SU-DHL-6 (cell line): Measurements from ENCODE around the gene RPH3AL.
A peak's percentile ranks its signal among the peaks of the same experiment; 100 is the strongest.

Source experiments
- CTCF ChIP-seq: fragments of 200-600 bp; sonication (generic); IDR thresholded peaks from one replicate; pipeline ENCODE4 v1.5.1; 2017; ENCODE audit warnings: antibody characterized with exemption, mild to moderate bottlenecking, low read length, moderate library complexity; ENCODE audit not compliant: insufficient read depth, poor library complexity, severe bottlenecking
- EZH2phosphoT487 ChIP-seq: fragments of 200-600 bp; sonication (generic), shearing (Covaris generic); conservative IDR thresholded peaks from 2 replicates; pipeline ENCODE4 v1.6.1; 2018; ENCODE audit warnings: mild to moderate bottlenecking, antibody characterized with exemption, low read length, moderate library complexity, mixed read lengths

GRCh38 chr17:386141-386876, 33.7 kb upstream of the RPH3AL start:
- TF ChIP-seq CTCF (peak; percentile 27), EZH2phosphoT487 (no peak)
